Prostate gland (tissue), 2 donors: Measurements from ENCODE around the gene GRHL1.

ENCODE experiments used
- CTCF ChIP-seq, 4 experiments: fragments of 200-600 bp in 2 of 4; fragments of 450-650 bp in 2 of 4; sonication (generic) in 2 of 4; IDR thresholded peaks; 1 replicate in 3 of 4; 2 replicates in 1 of 4; pipeline ENCODE4 v1.5.1; 2016 to 2019; ENCODE audit warnings: antibody characterized with exemption in 4 of 4, mild to moderate bottlenecking in 2 of 4, moderate library complexity in 2 of 4
- POLR2A ChIP-seq: fragments of 450-650 bp; IDR thresholded peaks from one replicate; pipeline ENCODE4 v1.6.1; 2016; ENCODE audit warnings: antibody characterized with exemption, mild to moderate bottlenecking

- no peak for TF ChIP-seq CTCF (IDR thresholded peaks at IDR 0.05)
- TF ChIP-seq POLR2A, result no peak
These were observed 37.0 kb upstream of the GRHL1 start for GRCh38 chr2:9914384-9915065.
